PC-3 (cell line): Measurements from ENCODE around the gene RIN2.

Experiments used
- EZH2 ChIP-seq: fragments of 300-600 bp; sonication (generic); IDR thresholded peaks from one replicate; pipeline ENCODE4 v1.6.1; 2017; ENCODE audit warnings: antibody characterized with exemption, mild to moderate bottlenecking, low read length; ENCODE audit not compliant: unreplicated experiment
- TF ChIP-seq, protein P1 (sequence below): fragments of 300-600 bp; sonication (generic); conservative IDR thresholded peaks from 2 replicates; pipeline ENCODE4 v1.5.1; 2017; ENCODE audit warnings: antibody characterized with exemption, low read depth, mild to moderate bottlenecking, low read length

DNA sequence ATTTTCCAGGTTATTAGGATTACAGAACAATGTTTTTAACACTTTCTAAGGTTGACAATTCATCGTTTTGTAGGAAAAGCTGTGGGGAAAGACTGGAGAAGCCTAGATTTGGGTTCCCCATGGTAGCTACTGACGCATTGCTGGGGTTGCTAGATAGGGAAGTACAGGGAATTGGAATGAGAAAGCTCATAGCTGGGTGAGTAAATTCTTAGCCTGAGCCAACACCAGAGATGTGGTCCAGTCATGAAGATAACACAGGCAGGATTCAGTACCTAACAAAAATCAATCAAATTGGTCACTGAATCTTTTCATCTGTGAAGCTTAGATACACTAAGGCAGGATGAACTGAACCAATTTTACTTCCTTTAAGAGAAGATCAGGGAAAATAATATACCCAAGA lies 35.7 kb downstream of the RIN2 start:
- TF ChIP-seq, protein P1, sequence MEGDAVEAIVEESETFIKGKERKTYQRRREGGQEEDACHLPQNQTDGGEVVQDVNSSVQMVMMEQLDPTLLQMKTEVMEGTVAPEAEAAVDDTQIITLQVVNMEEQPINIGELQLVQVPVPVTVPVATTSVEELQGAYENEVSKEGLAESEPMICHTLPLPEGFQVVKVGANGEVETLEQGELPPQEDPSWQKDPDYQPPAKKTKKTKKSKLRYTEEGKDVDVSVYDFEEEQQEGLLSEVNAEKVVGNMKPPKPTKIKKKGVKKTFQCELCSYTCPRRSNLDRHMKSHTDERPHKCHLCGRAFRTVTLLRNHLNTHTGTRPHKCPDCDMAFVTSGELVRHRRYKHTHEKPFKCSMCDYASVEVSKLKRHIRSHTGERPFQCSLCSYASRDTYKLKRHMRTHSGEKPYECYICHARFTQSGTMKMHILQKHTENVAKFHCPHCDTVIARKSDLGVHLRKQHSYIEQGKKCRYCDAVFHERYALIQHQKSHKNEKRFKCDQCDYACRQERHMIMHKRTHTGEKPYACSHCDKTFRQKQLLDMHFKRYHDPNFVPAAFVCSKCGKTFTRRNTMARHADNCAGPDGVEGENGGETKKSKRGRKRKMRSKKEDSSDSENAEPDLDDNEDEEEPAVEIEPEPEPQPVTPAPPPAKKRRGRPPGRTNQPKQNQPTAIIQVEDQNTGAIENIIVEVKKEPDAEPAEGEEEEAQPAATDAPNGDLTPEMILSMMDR, result no peak
- TF ChIP-seq EZH2, result no peak
